Testis (tissue), 3 donors: ENCODE data around the gene HMGA1. TPM values are rescaled to one million over a fixed set of nuclear protein-coding genes. Genes with fewer than 3 reads are reported as not detected.

ENCODE experiments used
- DNase-seq: peaks from one replicate; pipeline ENCODE4 v3.0.0-alpha.2; 2019
- H3K27ac ChIP-seq, 2 donors: fragments of 200-600 bp; sonication (generic); one replicate each; pipeline ENCODE4 v1.5.1; 2019
- H3K27me3 ChIP-seq: fragments of 200-600 bp; sonication (generic); one replicate; pipeline ENCODE4 v1.5.1; 2019
- H3K36me3 ChIP-seq: fragments of 200-600 bp; sonication (generic); one replicate; pipeline ENCODE4 v1.5.1; 2017; ENCODE audit warnings: low read depth; ENCODE audit errors: missing control alignments
- H3K4me1 ChIP-seq: fragments of 200-600 bp; sonication (generic); one replicate; pipeline ENCODE4 v1.5.1; 2019
- H3K4me3 ChIP-seq, 2 donors: fragments of 200-600 bp; sonication (generic); one replicate each; pipeline ENCODE4 v1.5.1; 2017 to 2019
- H3K9me3 ChIP-seq: fragments of 200-600 bp; sonication (generic); one replicate; pipeline ENCODE4 v1.5.1; 2017
- POLR2A ChIP-seq: fragments of 450-650 bp; IDR thresholded peaks from one replicate; pipeline ENCODE4 v1.6.1; 2017; ENCODE audit warnings: antibody characterized with exemption, mild to moderate bottlenecking, moderate library complexity
- WGBS, 2 donors: methylation state at CpG; one replicate each; pipeline ENCODE4 v1.1.5; 2018; 5-methylcytosine and 5-hydroxymethylcytosine counted together
- intact Hi-C: fragments of 100-400 bp; cut with DNase I; formaldehyde crosslinking; loops from one replicate; pipeline ENCODE4 v1.15.1; 2023; ENCODE audit warnings: low total_unique reads
- polyA plus RNA-seq: library from polyadenylated mRNA; stranded (reverse); fragments of 350-450 nt; fragmentation: Illumina TruSeq; extraction: RNeasy Lipid Tissue Mini Kit (QIAGEN cat#74804); gene quantifications from one replicate; pipeline ENCODE4 v1.2.3, GENCODE V29; 2014; ENCODE audit warnings: low read depth, low replicate concordance; ENCODE audit not compliant: insufficient read depth
- total RNA-seq, 2 donors: library from RNA; depleted of rRNA; stranded (reverse); fragments of >200 nt; gene quantifications; one replicate each; pipeline ENCODE4 v1.2.3, GENCODE V29; 2016
- TF ChIP-seq, protein P1 (sequence below), 3 experiments: fragments of 450-650 bp in 2 of 3; fragments of 200-600 bp in 1 of 3; sonication (generic) in 1 of 3; IDR thresholded peaks; one replicate each; pipeline ENCODE4 v1.5.1; 2016 to 2019; ENCODE audit warnings: antibody characterized with exemption in 3 of 3, mild to moderate bottlenecking in 2 of 3, moderate library complexity in 1 of 3

The HMGA1 gene
- total and polyA plus RNA-seq, 3 donors from 2014 or later = 136 to 204 (median 184) TPM

DNA sequence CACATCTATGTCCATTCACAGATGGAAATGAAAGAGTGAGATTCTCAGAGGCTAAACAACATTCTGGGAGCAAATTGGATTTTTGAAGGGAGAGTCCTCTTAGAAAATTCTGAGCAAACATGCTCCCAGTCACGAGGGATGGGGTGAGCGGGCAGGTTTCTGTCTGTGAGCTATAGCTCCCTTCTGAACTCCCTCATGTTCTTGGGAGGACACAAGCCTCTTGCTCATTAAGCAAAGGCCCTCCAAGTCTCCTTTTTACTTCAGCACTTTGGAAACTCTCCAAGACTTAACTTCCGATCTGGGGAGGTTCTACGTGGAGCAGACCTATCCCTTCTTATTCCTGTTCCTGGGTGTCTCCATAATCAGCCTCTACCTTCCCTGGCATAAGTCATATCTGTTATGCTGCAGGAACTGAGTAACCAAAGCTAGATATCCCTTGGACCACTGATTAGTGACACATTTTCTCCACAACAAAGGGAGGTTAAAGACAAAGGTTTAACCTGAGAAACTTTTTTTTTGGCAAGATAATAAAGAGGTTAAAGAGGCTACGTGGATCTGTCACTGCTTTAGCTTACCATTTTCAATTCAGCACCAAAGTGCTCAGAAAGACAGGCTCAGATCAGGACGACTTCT, 45.1 kb downstream of the HMGA1 start:
- no peaks in the 10 kb centered on the region for H3K36me3 ChIP-seq
- WGBS, 2 donors = 80 to 83% methylated on average over 6 of the region's 6 CpGs
- H3K27me3 ChIP-seq = no peaks in the 10 kb centered on the region
- H3K4me1 ChIP-seq = no peaks in the 10 kb centered on the region
- no peak overlapping the region for H3K4me3 ChIP-seq
- H3K27ac ChIP-seq = no peak overlapping the region
- TF ChIP-seq, protein P1, sequence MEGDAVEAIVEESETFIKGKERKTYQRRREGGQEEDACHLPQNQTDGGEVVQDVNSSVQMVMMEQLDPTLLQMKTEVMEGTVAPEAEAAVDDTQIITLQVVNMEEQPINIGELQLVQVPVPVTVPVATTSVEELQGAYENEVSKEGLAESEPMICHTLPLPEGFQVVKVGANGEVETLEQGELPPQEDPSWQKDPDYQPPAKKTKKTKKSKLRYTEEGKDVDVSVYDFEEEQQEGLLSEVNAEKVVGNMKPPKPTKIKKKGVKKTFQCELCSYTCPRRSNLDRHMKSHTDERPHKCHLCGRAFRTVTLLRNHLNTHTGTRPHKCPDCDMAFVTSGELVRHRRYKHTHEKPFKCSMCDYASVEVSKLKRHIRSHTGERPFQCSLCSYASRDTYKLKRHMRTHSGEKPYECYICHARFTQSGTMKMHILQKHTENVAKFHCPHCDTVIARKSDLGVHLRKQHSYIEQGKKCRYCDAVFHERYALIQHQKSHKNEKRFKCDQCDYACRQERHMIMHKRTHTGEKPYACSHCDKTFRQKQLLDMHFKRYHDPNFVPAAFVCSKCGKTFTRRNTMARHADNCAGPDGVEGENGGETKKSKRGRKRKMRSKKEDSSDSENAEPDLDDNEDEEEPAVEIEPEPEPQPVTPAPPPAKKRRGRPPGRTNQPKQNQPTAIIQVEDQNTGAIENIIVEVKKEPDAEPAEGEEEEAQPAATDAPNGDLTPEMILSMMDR (IDR thresholded peaks at IDR 0.05) = no peak
- TF ChIP-seq POLR2A = no peak
- intact Hi-C loops = no loop called here
- no peak for DNase-seq
- H3K9me3 ChIP-seq = no peaks in the 10 kb centered on the region

GRCh38 chr6:34284563-34285447, 48.1 kb downstream of the HMGA1 start:
- Histone ChIP-seq H3K27ac (no peak overlapping the region), H3K4me3 (no peak overlapping the region), H3K36me3 (no peaks in the 10 kb centered on the region), H3K27me3 (no peaks in the 10 kb centered on the region), H3K9me3 (no peaks in the 10 kb centered on the region), H3K4me1 (no peaks in the 10 kb centered on the region)
- intact Hi-C loops = no loop called here
- 67 to 79% methylated on average over 4 of the region's 4 CpGs for WGBS, 2 donors
- TF ChIP-seq, protein P1 (IDR thresholded peaks at IDR 0.05) = no peak
- TF ChIP-seq POLR2A = no peak
- DNase-seq = no peak

DNA sequence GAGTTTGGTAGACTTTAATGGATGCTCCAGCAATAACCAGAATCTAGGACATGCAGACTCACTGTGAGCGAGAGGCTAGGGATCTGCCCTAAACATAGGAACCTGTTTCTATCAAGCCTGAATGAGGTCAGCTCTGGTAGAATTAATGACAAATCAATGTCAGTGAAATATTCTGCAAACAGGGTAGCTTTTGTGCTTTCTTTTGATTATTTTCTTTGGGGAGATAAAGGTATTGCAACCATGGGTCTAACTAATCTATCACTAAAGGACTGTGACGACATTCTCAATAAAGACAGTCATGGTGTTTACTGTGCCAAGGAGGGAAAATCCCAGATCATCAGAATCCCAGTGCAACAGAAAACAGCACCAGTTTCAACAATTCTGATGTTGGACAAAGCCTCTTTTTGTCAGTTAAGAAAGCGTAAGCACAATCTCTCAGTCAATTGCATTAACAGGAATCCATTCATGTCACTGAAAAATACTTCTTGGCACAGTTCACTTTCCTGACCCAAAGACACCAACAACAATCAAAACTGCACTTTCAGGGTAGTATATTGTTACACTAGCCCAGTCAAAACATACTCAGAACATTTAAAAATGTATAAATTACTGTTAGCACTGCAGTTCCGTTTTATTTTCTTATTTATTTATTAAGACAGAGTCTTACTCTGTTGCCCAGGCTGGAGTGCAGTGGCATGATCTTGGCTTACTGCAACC, 48.9 kb downstream of the HMGA1 start:
- 74 to 80% methylated on average over 4 of the region's 4 CpGs for WGBS, 2 donors
- intact Hi-C loops = no loop called here
- Histone ChIP-seq H3K9me3 (no peaks in the 10 kb centered on the region), H3K4me3 (no peak overlapping the region), H3K27ac (no peak overlapping the region), H3K4me1 (no peaks in the 10 kb centered on the region), H3K36me3 (no peaks in the 10 kb centered on the region), H3K27me3 (no peaks in the 10 kb centered on the region)
- no peak for DNase-seq
- TF ChIP-seq, protein P1 (IDR thresholded peaks at IDR 0.05) = no peak
- no peak for TF ChIP-seq POLR2A

GRCh38 chr6:34288581-34288980, 51.9 kb downstream of the HMGA1 start:
- H3K27ac ChIP-seq = no peak overlapping the region
- 61 to 71% methylated on average over 5 of the region's 5 CpGs for WGBS, 2 donors

More at GRCh38 chr6:34288581-34288980, 51.9 kb downstream of the HMGA1 start:
- H3K27me3 ChIP-seq = no peaks in the 10 kb centered on the region
- intact Hi-C loops = no loop called here
- H3K4me3 ChIP-seq = no peak overlapping the region
- TF ChIP-seq, protein P1 (IDR thresholded peaks at IDR 0.05) = no peak
- no peak for TF ChIP-seq POLR2A
- no peaks in the 10 kb centered on the region for H3K36me3 ChIP-seq
- no peaks in the 10 kb centered on the region for H3K9me3 ChIP-seq
- no peak for DNase-seq
- no peaks in the 10 kb centered on the region for H3K4me1 ChIP-seq
